Stimulated activated memory B cell treated with anti-CD40 and anti-IgM and Interleukin-4, amounts not matched to agents 10 μg/mL and 1 μg/mL and 100 μg/mL, for 72 hours (primary cell): ENCODE results near the gene PFKP.

Source experiments
- ATAC-seq: fragments of 150-1000 bp; cut with Tn5 transposase; 2 replicates; pipeline ENCODE4 v1.10.0; 2021
- H3K27ac Mint-ChIP-seq: one replicate; pipeline ENCODE4 v1.8.0; 2022; ENCODE audit warnings: mild to moderate bottlenecking, mixed read lengths
- H3K27me3 Mint-ChIP-seq: one replicate; pipeline ENCODE4 v1.8.0; 2022; ENCODE audit warnings: mixed read lengths
- H3K36me3 Mint-ChIP-seq: one replicate; pipeline ENCODE4 v1.8.0; 2022; ENCODE audit warnings: mixed read lengths
- H3K4me1 Mint-ChIP-seq: one replicate; pipeline ENCODE4 v1.8.0; 2022; ENCODE audit warnings: mixed read lengths
- H3K4me3 Mint-ChIP-seq: one replicate; pipeline ENCODE4 v1.8.0; 2022; ENCODE audit warnings: mild to moderate bottlenecking, moderate library complexity, mixed read lengths
- H3K9me3 Mint-ChIP-seq: one replicate; pipeline ENCODE4 v1.8.0; 2022; ENCODE audit warnings: mixed read lengths

The PFKP gene

DNA sequence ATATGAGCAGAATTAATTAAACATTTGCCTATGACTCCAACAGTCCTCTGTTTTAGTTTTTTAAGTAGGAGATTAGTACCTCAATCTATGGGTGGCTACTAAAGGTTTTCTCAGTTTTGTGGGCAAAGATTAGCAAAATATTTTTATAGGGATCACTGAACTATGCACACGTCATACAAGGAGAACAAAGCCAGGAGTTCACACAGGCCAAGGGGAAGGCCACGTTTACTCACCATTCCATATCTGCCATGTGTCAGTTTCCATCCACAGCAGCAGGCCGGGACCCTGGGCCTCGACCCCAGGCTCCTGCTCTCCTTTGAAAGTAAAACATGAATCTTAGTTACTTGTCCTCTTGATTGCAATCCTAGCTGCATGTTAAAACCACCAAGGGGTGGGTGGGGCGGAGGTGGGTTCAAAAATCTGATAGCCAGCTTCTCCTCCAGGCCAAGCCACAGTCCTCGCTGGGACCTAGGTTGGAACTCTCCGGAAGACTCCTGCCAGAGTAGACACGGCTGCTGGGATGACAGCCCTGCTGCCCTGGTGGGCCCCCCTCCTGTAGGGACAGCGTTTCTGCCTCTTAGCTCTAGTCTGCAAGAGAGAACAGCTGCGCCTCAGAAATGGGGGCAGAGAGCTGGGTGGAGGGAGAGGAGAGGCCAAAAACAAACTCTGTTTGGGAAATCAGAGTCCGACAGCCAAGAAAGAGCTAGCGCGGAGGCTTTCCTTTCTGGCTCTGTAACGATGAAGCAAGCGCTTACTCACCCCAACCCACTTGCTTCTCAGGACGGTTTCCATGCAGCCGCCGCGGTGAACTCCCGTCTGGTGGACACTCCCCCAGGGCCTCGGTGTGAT is 69.6 kb downstream of the PFKP start:
- Mint-ChIP-seq H3K27ac (no peak overlapping the region), H3K36me3 (peaks cover 89% of the 10 kb centered on the region), H3K4me1 (no peaks in the 10 kb centered on the region), H3K9me3 (no peaks in the 10 kb centered on the region), H3K4me3 (no peak overlapping the region), H3K27me3 (no peaks in the 10 kb centered on the region)
- ATAC-seq: no peak

GRCh38 chr10:3137958-3138726 is 70.8 kb downstream of the PFKP start:
- Mint-ChIP-seq H3K36me3 (peaks cover 89% of the 10 kb centered on the region), H3K27me3 (no peaks in the 10 kb centered on the region), H3K9me3 (no peaks in the 10 kb centered on the region), H3K4me3 (no peak overlapping the region), H3K4me1 (no peaks in the 10 kb centered on the region), H3K27ac (no peak overlapping the region)
- ATAC-seq: no peak

DNA sequence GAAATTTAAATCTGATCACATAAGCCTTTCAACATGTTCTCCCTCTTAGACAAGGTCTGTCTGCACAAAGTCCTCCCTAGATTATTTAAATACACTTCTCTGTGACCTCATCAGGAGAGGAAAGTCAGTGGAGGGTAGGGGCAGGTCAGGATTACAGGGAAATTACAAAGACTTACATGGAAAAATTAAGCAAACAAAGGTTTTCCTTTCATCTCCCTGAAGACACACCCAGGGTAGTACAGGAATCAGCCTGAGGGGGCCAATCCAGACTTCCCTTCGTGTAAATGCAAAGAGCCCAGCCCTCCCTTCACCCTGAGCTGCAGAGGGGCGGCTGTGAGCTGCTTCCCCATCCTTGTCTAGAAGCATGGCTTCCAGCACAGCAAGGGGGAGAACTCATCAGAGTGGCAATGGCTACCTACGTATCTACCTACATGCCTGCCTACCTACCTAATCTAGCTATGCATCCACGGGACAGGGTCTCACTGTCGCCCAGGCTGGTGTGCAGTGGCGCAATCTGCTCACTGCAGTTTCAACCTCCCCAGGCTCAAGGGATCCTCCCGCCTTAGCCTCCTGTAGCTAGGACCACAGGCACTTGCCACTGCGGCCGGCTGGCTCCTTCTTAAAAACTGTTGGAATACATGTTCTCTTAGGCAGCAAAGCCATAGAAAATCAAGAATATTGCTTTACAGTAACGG is 72.0 kb downstream of the PFKP start:
- Mint-ChIP-seq H3K4me3 (no peak overlapping the region), H3K36me3 (peaks cover 92% of the 10 kb centered on the region), H3K9me3 (no peaks in the 10 kb centered on the region), H3K4me1 (no peaks in the 10 kb centered on the region), H3K27ac (no peak overlapping the region), H3K27me3 (no peaks in the 10 kb centered on the region)
- ATAC-seq: no peak

GRCh38 chr10:3140280-3140679 is 72.9 kb downstream of the PFKP start:
- H3K9me3 Mint-ChIP-seq: no peaks in the 10 kb centered on the region
- H3K4me3 Mint-ChIP-seq: no peak overlapping the region
- no peak overlapping the region for H3K27ac Mint-ChIP-seq
- peaks cover 92% of the 10 kb centered on the region for H3K36me3 Mint-ChIP-seq
- no peak for ATAC-seq
- H3K4me1 Mint-ChIP-seq: no peaks in the 10 kb centered on the region
- no peaks in the 10 kb centered on the region for H3K27me3 Mint-ChIP-seq

DNA sequence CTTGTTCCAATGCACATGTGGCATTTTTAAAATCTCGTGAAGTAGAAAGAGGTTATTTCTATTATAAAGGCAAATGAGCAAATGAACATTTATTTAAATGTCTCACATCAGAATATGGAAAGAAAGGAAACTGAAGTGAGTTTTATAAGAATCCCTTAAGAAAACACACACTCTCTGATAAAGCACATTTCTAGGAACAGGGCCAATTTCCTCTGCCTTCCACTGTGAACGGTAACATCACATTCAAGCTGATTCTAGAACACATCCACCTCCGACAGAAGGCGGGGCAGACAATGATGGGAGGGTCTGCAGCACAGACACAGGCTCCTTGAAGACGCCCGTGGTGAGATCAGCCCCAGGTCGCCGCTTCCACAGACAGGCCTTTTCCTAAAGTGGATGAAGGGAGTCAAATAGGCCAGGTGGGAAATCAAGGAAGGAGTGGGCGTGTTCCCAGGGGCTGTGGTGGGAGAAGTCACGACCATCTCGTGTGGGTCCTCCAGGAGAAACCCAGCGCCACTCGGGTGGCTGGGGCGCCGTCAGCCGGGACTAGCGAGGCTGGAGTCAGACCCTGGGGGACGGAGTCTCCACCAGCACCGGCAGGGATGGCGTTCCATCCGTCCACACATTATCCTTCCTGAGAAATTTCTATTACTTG is 74.1 kb downstream of the PFKP start:
- Mint-ChIP-seq H3K27ac (no peak overlapping the region), H3K36me3 (peaks cover 95% of the 10 kb centered on the region), H3K9me3 (no peaks in the 10 kb centered on the region), H3K27me3 (no peaks in the 10 kb centered on the region), H3K4me1 (no peaks in the 10 kb centered on the region), H3K4me3 (no peak overlapping the region)
- no peak for ATAC-seq

- Mint-ChIP-seq H3K27me3 (no peaks in the 10 kb centered on the region), H3K27ac (no peak overlapping the region), H3K9me3 (no peaks in the 10 kb centered on the region), H3K36me3 (peaks cover 92% of the 10 kb centered on the region), H3K4me1 (no peaks in the 10 kb centered on the region), H3K4me3 (no peak overlapping the region)
- ATAC-seq: no peak
Observed at GRCh38 chr10:3142146-3142875, 75.0 kb downstream of the PFKP start.

GRCh38 chr10:3143366-3143765 is 76.0 kb downstream of the PFKP start:
- no peak overlapping the region for H3K27ac Mint-ChIP-seq
- H3K4me3 Mint-ChIP-seq: no peak overlapping the region
- H3K27me3 Mint-ChIP-seq: no peaks in the 10 kb centered on the region
- no peaks in the 10 kb centered on the region for H3K4me1 Mint-ChIP-seq
- H3K36me3 Mint-ChIP-seq: peaks cover 92% of the 10 kb centered on the region
- no peaks in the 10 kb centered on the region for H3K9me3 Mint-ChIP-seq
- no peak for ATAC-seq

- H3K9me3 Mint-ChIP-seq: no peaks in the 10 kb centered on the region
- H3K27ac Mint-ChIP-seq: no peak overlapping the region
- H3K27me3 Mint-ChIP-seq: no peaks in the 10 kb centered on the region
- ATAC-seq: no peak
- no peak overlapping the region for H3K4me3 Mint-ChIP-seq
- H3K4me1 Mint-ChIP-seq: no peaks in the 10 kb centered on the region
- H3K36me3 Mint-ChIP-seq: peaks cover 90% of the 10 kb centered on the region
Observed at GRCh38 chr10:3143791-3144434, 76.6 kb downstream of the PFKP start.

- Mint-ChIP-seq H3K27ac (no peak overlapping the region), H3K4me3 (no peak overlapping the region)
Observed at GRCh38 chr10:3145366-3145765, 78.0 kb downstream of the PFKP start.

GRCh38 chr10:3146289-3146688 is 78.9 kb downstream of the PFKP start:
- peaks cover 93% of the 10 kb centered on the region for H3K36me3 Mint-ChIP-seq
- no peaks in the 10 kb centered on the region for H3K4me1 Mint-ChIP-seq
- no peak for ATAC-seq
- no peaks in the 10 kb centered on the region for H3K27me3 Mint-ChIP-seq
- H3K4me3 Mint-ChIP-seq: no peak overlapping the region
- no peaks in the 10 kb centered on the region for H3K9me3 Mint-ChIP-seq
- no peak overlapping the region for H3K27ac Mint-ChIP-seq

More at GRCh38 chr10:3145366-3145765, 78.0 kb downstream of the PFKP start:
- Mint-ChIP-seq H3K9me3 (no peaks in the 10 kb centered on the region), H3K27me3 (no peaks in the 10 kb centered on the region), H3K4me1 (no peaks in the 10 kb centered on the region), H3K36me3 (peaks cover 90% of the 10 kb centered on the region)
- no peak for ATAC-seq

DNA sequence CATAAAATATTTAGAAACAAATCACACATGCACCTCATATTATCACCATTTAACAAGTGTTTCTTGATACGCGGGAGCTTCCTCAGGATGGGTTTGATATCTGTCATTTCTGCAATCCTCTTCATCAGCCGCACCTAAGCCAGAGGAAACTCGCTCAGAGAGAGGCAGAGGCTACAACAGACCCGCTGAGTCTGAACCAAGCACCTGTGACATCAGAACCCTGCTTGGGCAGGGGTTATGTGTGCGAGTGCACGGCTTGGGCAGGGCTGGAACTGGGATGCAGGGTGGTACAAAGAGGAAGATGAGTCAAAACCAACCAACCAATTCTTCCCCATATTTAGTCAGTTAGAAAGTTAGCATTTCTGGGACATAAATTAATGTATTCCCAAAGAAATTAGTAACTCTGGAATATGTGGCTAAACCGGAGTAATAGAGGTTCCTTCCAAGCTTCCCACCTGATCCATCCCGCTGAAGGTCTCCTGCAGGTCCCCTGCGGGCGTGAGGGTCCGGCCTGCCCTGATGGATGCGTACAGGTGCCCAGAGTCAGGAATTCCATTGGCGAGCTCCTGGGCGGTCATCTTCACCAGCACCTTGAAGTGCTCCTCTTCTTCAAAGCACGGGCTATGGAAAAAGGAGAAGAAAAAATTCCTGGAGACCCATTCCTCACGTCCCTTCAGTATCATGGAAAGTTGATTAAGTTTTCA is 79.9 kb downstream of the PFKP start:
- no peak for ATAC-seq
- Mint-ChIP-seq H3K4me1 (no peaks in the 10 kb centered on the region), H3K36me3 (peaks cover 87% of the 10 kb centered on the region), H3K27me3 (no peaks in the 10 kb centered on the region), H3K9me3 (no peaks in the 10 kb centered on the region), H3K27ac (no peak overlapping the region), H3K4me3 (no peak overlapping the region)

DNA sequence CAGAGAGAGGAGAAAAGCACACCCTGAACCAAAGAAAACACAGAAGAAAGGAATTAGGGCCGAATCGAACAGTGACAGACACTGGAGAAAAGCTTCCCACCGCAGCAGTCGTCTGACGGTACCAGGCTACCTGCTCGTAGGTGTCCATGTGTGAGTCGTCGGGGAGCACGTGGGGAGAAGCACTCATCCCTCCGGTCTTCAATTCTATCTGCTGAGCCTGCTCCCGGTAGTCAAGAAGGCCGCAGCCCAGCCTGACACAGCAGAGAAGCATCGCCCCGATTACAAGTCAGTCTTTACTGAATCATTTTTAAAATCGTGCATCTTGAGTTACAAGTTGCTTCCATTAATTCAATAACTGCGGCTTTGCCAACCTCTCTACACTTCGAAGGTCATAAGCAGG is 80.7 kb downstream of the PFKP start:
- Mint-ChIP-seq H3K4me1 (no peaks in the 10 kb centered on the region), H3K27me3 (no peaks in the 10 kb centered on the region), H3K36me3 (peaks cover 87% of the 10 kb centered on the region), H3K27ac (no peak overlapping the region), H3K4me3 (no peak overlapping the region), H3K9me3 (no peaks in the 10 kb centered on the region)
- ATAC-seq: no peak

DNA sequence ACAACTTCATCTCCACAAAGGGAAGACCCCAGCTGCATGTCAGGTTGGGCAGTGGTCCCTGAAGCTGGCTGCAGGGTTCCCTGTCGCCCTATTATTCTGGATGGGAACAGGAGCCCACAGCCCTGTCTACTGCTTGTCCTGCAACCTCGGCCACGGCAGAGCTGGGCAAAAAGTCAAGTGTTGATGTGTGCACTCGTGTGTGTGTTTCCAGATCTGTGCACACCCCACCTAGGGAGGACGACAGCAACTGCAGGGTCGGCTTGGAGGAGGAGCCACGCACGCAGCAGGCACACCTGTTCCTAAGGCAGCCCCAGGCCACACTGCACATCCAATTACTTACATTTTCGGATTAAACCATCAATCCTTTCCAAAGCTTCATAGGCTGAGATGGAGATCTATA is 81.6 kb downstream of the PFKP start:
- Mint-ChIP-seq H3K27ac (no peak overlapping the region), H3K9me3 (no peaks in the 10 kb centered on the region), H3K4me3 (no peak overlapping the region), H3K27me3 (no peaks in the 10 kb centered on the region), H3K36me3 (peaks cover 87% of the 10 kb centered on the region), H3K4me1 (no peaks in the 10 kb centered on the region)
- no peak for ATAC-seq

- Mint-ChIP-seq H3K4me3 (no peak overlapping the region), H3K4me1 (no peaks in the 10 kb centered on the region), H3K9me3 (no peaks in the 10 kb centered on the region), H3K36me3 (peaks cover 87% of the 10 kb centered on the region), H3K27me3 (no peaks in the 10 kb centered on the region), H3K27ac (no peak overlapping the region)
- no peak for ATAC-seq
Observed at GRCh38 chr10:3149918-3150317, 82.6 kb downstream of the PFKP start.
